GM21528 (cell line): Measurements from ENCODE around the gene LOC128125822.
"Not testable (repeated sequence)": the region's sequence is repeated elsewhere in the genome, so short reads cannot be mapped to it uniquely, and the experiment has no call there.

Experiments
- ATAC-seq: cut with Tn5 transposase; IDR thresholded peaks from one replicate; pipeline ENCODE4 v1.9.1; 2021; ENCODE audit warnings: mild to moderate bottlenecking, moderate library complexity; ENCODE audit not compliant: unreplicated experiment, low FRiP score

The LOC128125822 gene

GRCh38 chr6:63572044-63572746 is at the start of gene LOC128125822, which contains the start of gene PTP4A1:
LOC128125822 (plus strand) TSS chr6:63572480.
PTP4A1 (plus strand) TSS chr6:63572480; CDS start chr6:63576881, 4,401 bp downstream.
- peak; percentile 93 for ATAC-seq

- not testable (repeated sequence) for ATAC-seq
Observed at GRCh38 chr6:63522911-63523287, 49.4 kb upstream of the LOC128125822 start.

DNA sequence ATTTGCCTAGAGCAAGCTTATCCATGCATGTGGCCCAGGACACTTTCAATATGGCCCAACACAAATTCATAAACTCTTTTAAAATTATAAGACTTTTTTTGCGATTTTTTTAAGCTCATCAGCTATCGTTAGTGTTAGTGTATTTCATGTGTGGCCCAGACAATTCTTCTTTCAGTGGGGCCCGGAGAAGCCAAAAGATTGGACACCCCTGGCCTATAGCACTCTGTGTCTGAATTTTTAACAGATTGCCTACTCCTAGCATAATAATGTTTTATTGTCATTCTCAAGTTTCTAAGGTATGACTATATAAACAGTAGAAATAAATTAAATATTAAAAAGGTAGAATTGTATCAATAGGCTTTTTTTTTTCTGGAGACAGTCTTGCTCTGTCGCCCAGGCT is 48.6 kb upstream of the LOC128125822 start:
- no peak for ATAC-seq

GRCh38 chr6:63525186-63525878 is 46.9 kb upstream of the LOC128125822 start:
- ATAC-seq, result no peak

DNA sequence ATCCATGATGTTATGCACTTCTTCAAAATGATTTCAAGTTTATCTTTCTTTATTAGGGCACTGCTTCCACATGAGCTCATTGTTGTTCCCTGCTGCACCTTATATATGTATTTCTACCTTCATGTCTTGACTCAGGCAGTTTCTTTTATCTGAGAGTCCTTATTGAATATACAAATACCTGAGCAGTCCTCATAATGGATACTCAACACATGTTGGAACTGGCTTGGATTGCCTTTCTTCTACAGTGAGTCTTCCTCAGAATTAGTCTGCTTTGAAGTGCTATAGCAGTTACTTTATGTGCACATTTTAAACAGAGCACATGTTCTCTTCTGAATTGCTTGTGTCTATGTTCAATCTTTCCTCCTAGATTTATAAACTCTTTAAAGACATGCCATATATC is 45.3 kb upstream of the LOC128125822 start:
- no peak for ATAC-seq

GRCh38 chr6:63527658-63528514 is 44.4 kb upstream of the LOC128125822 start:
- no peak for ATAC-seq

DNA sequence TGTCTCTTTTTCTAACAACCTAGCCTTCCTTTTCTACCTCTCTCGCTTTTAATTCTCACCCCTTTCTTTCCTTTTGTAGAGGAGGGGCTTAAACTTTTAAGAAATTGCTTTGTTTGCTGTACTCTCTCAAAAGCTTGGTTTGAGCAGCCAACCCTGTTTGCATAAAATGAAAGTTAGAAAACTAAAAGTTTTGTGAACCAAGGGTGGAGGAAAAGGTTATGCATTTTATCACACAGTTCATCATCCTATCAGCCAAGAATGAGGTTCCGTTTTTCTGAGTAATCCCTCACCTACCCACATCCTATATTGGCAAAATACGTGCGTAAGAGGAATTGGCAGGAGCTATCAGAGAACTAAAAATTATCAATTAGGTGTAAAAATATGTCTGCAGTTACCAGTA is 42.8 kb upstream of the LOC128125822 start:
- no peak for ATAC-seq

DNA sequence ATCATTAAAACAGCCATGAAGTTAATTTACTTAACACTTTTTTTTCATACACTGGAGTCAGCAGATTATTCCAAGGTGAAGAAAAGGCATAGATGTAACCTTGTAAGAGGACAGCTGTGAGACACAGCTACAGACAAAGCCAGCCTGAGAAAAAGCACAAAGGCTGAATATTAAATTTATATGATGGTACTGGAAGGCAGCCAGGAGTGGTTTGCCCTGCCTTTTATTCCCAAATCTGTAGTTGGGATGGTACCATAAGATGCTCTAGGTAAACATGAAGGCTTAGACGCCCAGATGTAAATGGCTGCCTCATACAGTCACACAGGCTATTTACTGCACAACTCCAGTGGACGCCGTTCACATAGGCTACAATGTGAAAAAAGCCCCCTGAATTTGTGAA is 42.1 kb upstream of the LOC128125822 start:
- no peak for ATAC-seq

DNA sequence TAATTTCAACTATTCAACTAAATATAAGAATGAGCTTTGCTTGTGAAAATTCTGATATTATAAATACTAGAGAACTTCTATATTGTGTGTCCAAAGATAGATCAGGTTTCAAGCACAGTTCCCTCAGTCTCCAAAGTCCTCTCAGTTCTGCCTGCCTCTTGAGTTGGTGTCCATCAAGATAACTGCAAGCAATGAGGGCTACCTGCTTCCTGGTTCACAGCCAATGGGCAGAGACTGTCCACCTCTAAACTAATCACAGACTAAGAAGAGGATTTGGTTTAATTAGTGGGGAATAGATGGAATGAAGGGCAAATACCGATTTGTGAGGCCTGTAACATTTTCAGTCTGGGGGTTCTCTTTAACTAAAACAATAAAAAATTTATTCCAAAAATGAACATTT is 41.3 kb upstream of the LOC128125822 start:
- ATAC-seq, result no peak

GRCh38 chr6:63533026-63533425 is 39.3 kb upstream of the LOC128125822 start:
- no peak for ATAC-seq

DNA sequence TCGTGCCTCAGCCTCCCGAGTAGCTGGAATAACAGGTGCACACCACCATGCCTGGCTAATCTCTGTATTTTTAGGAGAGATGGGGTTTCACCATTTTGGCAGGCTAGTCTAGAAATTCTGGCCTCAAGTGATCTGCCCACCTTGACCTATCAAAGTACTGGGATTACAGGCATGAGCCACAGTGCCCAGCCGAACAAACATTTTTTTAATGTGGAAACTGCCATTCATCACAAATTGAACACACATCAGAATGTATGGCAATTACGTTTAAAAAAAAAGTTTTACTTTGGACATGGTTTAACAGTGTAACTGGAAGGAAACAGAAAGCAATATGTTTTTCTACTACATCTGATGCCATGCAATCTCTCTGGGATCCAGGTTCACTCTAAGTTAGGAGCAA is 38.3 kb upstream of the LOC128125822 start:
- no peak for ATAC-seq

GRCh38 chr6:63537201-63537958 is 34.9 kb upstream of the LOC128125822 start:
- ATAC-seq, result peak; percentile 66

DNA sequence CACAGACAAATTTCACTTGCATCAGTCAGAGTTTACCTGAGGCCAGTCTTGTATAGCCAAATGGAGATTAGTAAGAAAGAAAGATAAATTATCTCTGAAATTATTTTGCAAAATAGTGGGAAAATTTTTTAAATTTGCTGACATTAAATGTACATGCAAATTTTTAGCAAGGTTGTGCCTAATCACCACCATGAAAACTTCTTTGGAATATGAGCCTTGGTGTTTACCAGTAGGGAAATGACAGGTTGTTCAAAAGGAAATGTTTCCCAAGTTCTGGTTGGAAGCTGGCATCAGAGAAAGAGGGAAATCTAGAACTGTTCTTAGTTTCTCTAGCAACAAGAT is 34.4 kb upstream of the LOC128125822 start:
- ATAC-seq, result no peak

- ATAC-seq, result no peak
Observed at GRCh38 chr6:63538550-63538949, 33.7 kb upstream of the LOC128125822 start.

GRCh38 chr6:63543001-63543400 is 29.3 kb upstream of the LOC128125822 start:
- no peak for ATAC-seq

GRCh38 chr6:63543982-63544381 is 28.3 kb upstream of the LOC128125822 start:
- ATAC-seq, result no peak

GRCh38 chr6:63546236-63546635 is 26.0 kb upstream of the LOC128125822 start:
- no peak for ATAC-seq

GRCh38 chr6:63546697-63547096 is 25.6 kb upstream of the LOC128125822 start:
- ATAC-seq, result no peak

- ATAC-seq, result no peak
Observed at GRCh38 chr6:63549076-63549475, 23.2 kb upstream of the LOC128125822 start.

- ATAC-seq, result peak; percentile 98
Observed at GRCh38 chr6:63553208-63553607, 19.1 kb upstream of the LOC128125822 start.
